PC-3 (cell line): ENCODE measurements around the gene TEX19.

Experiments used
- EZH2 ChIP-seq: fragments of 300-600 bp; sonication (generic); IDR thresholded peaks from one replicate; pipeline ENCODE4 v1.6.1; 2017; ENCODE audit warnings: antibody characterized with exemption, mild to moderate bottlenecking, low read length; ENCODE audit not compliant: unreplicated experiment
- EZH2phosphoT487 ChIP-seq: fragments of 300-600 bp; sonication (generic); IDR thresholded peaks from 2 replicates; pipeline ENCODE4 v1.6.1; 2018; ENCODE audit warnings: mild to moderate bottlenecking, antibody characterized with exemption, low read length, borderline replicate concordance
- TF ChIP-seq, protein P1 (sequence below): fragments of 300-600 bp; sonication (generic); conservative IDR thresholded peaks from 2 replicates; pipeline ENCODE4 v1.5.1; 2017; ENCODE audit warnings: antibody characterized with exemption, low read depth, mild to moderate bottlenecking, low read length

DNA sequence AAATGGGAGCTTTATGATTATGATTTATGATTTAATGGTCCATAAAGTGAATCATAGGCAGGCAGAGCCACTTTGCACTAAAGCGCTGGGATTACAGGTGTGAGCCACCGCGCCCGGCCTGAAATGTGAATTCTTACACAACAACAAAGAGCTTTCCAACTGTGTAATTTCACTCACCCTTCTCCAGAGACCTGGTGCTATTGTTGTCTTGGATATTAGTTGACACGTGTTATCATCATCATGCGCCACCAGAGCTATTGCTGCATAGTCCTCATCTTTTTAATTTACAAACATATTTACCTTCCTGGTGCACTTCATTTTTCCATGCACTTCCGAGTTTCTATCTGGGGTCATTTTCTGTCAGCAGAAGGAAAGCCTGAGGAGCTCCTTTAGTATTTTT is 7.7 kb downstream of the TEX19 start:
- TF ChIP-seq, protein P1, sequence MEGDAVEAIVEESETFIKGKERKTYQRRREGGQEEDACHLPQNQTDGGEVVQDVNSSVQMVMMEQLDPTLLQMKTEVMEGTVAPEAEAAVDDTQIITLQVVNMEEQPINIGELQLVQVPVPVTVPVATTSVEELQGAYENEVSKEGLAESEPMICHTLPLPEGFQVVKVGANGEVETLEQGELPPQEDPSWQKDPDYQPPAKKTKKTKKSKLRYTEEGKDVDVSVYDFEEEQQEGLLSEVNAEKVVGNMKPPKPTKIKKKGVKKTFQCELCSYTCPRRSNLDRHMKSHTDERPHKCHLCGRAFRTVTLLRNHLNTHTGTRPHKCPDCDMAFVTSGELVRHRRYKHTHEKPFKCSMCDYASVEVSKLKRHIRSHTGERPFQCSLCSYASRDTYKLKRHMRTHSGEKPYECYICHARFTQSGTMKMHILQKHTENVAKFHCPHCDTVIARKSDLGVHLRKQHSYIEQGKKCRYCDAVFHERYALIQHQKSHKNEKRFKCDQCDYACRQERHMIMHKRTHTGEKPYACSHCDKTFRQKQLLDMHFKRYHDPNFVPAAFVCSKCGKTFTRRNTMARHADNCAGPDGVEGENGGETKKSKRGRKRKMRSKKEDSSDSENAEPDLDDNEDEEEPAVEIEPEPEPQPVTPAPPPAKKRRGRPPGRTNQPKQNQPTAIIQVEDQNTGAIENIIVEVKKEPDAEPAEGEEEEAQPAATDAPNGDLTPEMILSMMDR, result no peak
- TF ChIP-seq EZH2 (no peak), EZH2phosphoT487 (no peak)
